ENCODE data around the gene TRIM15.
A peak's percentile ranks its signal among the peaks of the same experiment; 100 is the strongest.
"Not testable (repeated sequence)": the region's sequence is repeated elsewhere in the genome, so short reads cannot be mapped to it uniquely, and the experiment has no call there.

The TRIM15 gene

GRCh38 chr6:30200551-30201281 lies 37.4 kb downstream of the TRIM15 start:
- DNase-seq, result no peak

GRCh38 chr6:30202366-30202765 lies 39.0 kb downstream of the TRIM15 start:
- no peak for DNase-seq

- no peak for DNase-seq
Measured at GRCh38 chr6:30204116-30204515, 40.8 kb downstream of the TRIM15 start.

GRCh38 chr6:30206152-30206551 lies 42.8 kb downstream of the TRIM15 start:
- DNase-seq, result no peak

- DNase-seq, result no peak
Measured at GRCh38 chr6:30206799-30207618, 43.7 kb downstream of the TRIM15 start.

GRCh38 chr6:30207619-30208295 lies 44.4 kb downstream of the TRIM15 start:
- DNase-seq, result no peak

GRCh38 chr6:30211306-30211705 lies 48.0 kb downstream of the TRIM15 start:
- no peak for DNase-seq

- DNase-seq, result no peak
Measured at GRCh38 chr6:30211899-30212298, 48.6 kb downstream of the TRIM15 start.

- DNase-seq, result peak; percentile 99
Measured at GRCh38 chr6:30212865-30213666, 49.7 kb downstream of the TRIM15 start, which contains the start of gene TRIM26. Gene TRIM26 (minus strand): TSS chr6:30213406. CDS start chr6:30199103, 14,303 bp downstream.

- DNase-seq, result no peak
Measured at GRCh38 chr6:30213667-30213956, 50.3 kb downstream of the TRIM15 start.

- peak; percentile 90 for DNase-seq
Measured at GRCh38 chr6:30213957-30214656, 50.8 kb downstream of the TRIM15 start.

- DNase-seq, result no peak
Measured at GRCh38 chr6:30214657-30214982, 51.3 kb downstream of the TRIM15 start.

GRCh38 chr6:30216096-30216495 lies 52.8 kb downstream of the TRIM15 start:
- no peak for DNase-seq

- peak; percentile 66 for DNase-seq
Measured at GRCh38 chr6:30219244-30219643, 55.9 kb downstream of the TRIM15 start.

GRCh38 chr6:30221395-30221794 lies 58.0 kb downstream of the TRIM15 start:
- DNase-seq, result not testable (repeated sequence)

- not testable (repeated sequence) for DNase-seq
Measured at GRCh38 chr6:30221956-30222355, 58.6 kb downstream of the TRIM15 start.

Measured in islet precursor cell (in vitro differentiated cells).